ENCODE measurements around the gene RTL3. TPM values are rescaled to one million over a fixed set of nuclear protein-coding genes. Genes with fewer than 3 reads are reported as not detected.

RTL3 gene
- total RNA-seq, 2 donors from 2014 or later: not detected

DNA sequence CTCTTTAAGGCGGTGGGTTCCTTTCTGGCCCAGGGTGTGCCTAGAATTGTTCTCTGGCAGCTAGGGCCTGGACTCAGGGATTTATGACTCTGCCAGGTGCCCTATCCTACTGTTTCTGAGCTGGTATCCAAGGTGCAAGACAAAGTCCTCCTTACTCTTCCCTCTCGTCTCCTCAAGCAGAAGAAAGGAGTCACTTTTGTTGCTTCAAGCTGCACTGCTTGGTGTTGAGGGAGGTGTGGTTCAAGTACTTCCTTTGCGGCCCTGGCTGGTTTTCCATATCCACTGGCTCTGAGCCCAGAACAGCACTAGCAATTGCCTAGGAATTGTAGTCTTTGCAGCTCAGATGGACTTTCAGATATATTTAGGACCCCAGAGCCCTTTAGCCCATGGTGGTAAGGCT, 39.3 kb downstream of the RTL3 start:
- Histone ChIP-seq H3K36me3 (no peaks in the 10 kb centered on the region), H3K4me3 (no peak overlapping the region), H3K27ac (peak overlapping the region; percentile 11), H3K9ac (ENCODE audit: low read depth in 2 of 2, low read length in 2 of 2) (no peak overlapping the region), H3K27me3 (no peaks in the 10 kb centered on the region), H3K4me1 (no peaks in the 10 kb centered on the region), H3K9me3 (no peaks in the 10 kb centered on the region)
- peak; percentile 54 for DNase-seq
- intact Hi-C loops (cut with DNase I): no loop called here
- no peak for TF ChIP-seq CTCF (IDR thresholded peaks at IDR 0.05)

GRCh38 chrX:78618987-78619386, 40.1 kb downstream of the RTL3 start:
- intact Hi-C loops (cut with DNase I): no loop called here

GRCh38 chrX:78614264-78614663, 44.9 kb downstream of the RTL3 start:
- no peaks in the 10 kb centered on the region for H3K9me3 ChIP-seq
- intact Hi-C loops (cut with DNase I): no loop called here
- H3K4me1 ChIP-seq: no peaks in the 10 kb centered on the region
- no peak overlapping the region for H3K4me3 ChIP-seq
- H3K36me3 ChIP-seq: no peaks in the 10 kb centered on the region
- no peak overlapping the region for H3K27ac ChIP-seq
- no peak for TF ChIP-seq CTCF (IDR thresholded peaks at IDR 0.05)
- H3K27me3 ChIP-seq: no peaks in the 10 kb centered on the region
- H3K9ac ChIP-seq (ENCODE audit: low read depth in 2 of 2, low read length in 2 of 2): no peak overlapping the region
- DNase-seq: no peak

More at GRCh38 chrX:78618987-78619386, 40.1 kb downstream of the RTL3 start:
- Histone ChIP-seq H3K4me1 (no peaks in the 10 kb centered on the region), H3K27ac (no peak overlapping the region), H3K36me3 (no peaks in the 10 kb centered on the region), H3K9ac (ENCODE audit: low read depth in 2 of 2, low read length in 2 of 2) (no peak overlapping the region), H3K4me3 (no peak overlapping the region), H3K9me3 (no peaks in the 10 kb centered on the region), H3K27me3 (no peaks in the 10 kb centered on the region)
- DNase-seq: no peak
- no peak for TF ChIP-seq CTCF (IDR thresholded peaks at IDR 0.05)

Other genes with a start within 250 kb of the RTL3 start
- gene LPAR4, start 88.4 kb upstream of the RTL3 start, total RNA-seq: under 1 TPM; 0.15 to 0.24 TPM

Data from colonic mucosa (tissue), 4 donors.